NCI-H2196 treated with DMSO at 0.1 percent for 48 hours (cell line): Measurements from ENCODE around the gene KISS1R.
"Not testable (repeated sequence)": the region's sequence is repeated elsewhere in the genome, so short reads cannot be mapped to it uniquely, and the experiment has no call there.

Experiments used
- DNase-seq: peaks from one replicate; lab custom pipeline; 2025; ENCODE audit not compliant: unreplicated experiment; lab: John Stamatoyannopoulos, UW

The KISS1R gene

GRCh38 chr19:952049-952679 lies 35.0 kb downstream of the KISS1R start:
- no peak for DNase-seq

DNA sequence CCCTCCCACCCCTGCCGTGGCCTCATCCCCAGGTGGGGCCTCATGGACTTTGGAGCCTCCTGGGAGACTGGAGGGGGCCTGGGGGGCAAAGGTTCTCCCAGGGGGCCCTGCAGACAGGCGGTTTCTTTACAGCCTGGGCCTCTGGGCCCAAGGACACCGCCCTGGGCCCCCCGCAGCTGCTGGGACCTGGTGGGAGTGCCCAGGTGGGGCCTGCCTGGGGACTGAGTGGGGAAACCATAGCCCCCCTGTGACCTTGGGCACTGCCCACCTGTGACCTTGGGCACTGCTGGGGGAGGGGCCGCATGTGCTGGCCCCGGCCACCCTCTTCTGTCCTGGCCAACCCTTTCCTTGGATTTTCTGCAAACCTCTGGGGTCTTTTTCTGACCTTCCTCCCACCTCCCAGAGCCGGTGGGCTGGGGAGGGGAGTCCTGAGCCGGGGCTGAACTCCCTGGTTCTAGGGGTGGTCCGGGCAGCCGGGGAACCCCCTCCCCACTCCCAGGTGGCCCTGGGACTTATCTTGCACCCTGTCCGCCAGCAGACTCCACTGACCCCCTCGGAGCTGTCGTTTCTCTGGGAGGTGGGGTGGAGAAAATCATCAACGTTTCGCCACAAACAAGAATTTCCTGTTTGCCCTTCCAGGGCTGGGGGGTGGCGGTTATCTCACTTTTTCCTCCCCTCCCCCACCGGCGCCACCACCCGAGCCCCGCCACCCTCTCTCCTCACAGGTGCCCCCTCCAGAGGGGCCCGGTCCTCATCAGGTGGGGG lies 35.7 kb downstream of the KISS1R start:
- no peak for DNase-seq

DNA sequence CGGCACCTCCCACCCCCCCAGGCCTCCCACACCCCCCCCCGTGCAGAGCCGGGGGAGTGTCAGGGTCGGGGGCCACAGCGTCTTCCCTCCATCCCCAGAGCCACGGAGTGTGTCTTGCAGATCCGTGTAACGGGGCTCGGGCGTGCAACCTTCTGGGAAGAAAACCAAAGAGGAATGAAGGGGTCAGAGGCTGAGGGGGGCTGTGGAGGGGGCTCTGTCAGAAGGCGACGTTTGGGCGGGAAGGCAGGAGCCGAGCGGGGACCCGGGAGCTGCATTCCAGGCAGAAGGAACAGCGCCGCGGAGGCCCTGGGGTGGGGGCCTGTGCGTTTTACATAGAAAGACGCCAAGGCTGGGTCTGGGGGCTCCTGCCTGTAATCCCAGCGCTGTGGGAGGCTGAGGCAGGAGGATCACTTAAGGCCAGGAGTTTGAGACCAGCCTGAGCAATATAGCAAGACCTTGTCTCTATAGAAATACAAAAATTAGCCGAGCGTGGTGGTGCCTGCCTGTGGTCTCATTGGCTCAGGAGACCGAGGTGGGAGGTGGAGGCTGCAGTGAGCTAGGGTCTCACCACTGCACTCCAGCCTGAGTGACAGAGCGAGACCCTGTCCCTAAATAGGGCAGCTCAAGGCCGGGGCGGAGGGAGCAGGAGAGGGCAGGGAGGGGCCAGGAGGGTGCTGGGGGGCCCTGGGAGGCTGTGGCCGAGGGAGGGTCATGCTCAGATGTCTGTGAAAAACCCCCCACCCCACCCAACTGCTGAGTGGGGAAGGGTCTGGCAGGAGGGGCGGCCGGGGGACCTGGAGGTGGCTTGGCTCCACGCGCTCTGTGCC lies 36.5 kb downstream of the KISS1R start:
- no peak for DNase-seq

GRCh38 chr19:954272-954671 lies 37.1 kb downstream of the KISS1R start:
- DNase-seq, result no peak

GRCh38 chr19:954672-955494 lies 37.8 kb downstream of the KISS1R start:
- no peak for DNase-seq

DNA sequence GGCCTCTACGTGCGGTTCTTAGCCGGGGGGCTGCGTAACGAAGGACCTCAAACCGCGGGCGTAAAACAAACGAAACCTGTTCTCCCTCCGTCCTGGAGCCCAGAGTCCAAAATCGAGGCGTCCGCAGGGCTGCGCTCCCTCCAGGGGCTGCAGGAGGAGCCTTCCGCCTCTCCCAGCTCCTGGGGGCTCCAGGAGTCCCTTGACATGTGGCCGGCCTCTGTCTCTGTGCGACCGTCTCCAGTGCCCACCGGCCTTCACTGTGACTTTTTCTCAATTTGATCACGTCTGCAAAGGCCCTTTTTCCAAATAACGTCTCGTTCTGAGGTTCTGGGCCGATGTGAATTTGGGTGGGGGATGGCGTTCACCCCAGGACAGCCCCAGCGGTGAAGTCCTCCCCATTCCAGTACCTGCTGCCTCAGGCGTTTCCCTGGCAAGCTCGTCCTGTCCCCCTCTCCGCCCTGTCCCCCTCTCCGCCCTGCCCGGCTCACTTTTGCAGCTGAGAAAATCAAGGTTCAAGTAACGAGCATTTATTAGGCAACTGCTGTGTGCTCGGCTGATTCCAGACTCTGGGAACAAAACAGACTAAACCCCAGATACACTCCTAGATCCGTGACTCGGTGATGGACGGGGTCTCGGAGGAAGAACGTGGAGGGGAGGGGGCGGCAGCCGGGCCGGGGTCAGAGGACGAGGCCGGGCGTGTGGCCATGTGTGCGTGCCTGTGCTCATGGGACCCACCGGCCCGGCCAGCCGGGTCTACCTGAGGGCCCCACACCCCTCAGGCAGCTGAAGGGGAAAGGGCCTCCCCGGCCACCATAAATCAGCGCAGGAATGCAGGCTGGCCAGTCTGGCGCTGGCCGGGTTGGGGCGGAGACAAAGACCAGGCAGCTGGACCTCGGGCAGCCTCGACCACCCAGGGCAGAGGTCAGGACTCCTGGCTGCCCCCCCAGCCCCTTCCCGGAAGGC lies 39.0 kb downstream of the KISS1R start:
- DNase-seq, result no peak

DNA sequence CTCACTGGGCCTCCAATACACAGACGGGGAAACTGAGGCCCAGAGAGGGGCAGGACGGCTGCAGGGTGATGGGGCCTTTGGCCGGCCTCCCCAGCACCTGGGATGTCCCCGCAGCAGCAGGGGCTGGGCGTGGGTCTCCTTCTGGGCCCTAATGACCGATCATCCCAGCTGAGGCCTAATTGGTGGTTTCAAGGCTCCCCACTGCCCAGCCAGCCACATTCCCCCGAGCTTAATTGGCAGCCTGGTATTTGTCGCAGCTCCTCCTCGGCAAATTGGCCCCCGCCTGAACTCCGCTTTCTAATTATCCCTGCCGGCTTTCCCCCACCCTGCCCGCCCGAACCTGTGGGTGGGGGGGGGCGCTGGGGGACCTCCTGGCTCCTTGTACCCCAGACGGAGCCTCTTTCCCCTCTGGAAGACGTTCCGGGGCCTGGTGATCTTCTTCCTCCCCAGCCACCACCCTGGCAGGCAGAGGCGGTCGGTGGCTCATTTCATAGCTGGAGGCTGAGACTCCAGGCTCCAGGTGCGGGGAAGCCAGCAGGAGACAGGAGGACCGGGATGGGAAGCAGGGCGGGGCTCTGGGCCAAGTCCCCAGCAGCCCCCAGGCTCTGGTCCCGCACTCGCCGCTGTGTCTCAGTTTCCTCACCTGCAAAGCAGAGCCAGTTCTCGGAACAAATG lies 39.8 kb downstream of the KISS1R start:
- no peak for DNase-seq

- DNase-seq, result not testable (repeated sequence)
Observed at GRCh38 chr19:957578-957977, 40.4 kb downstream of the KISS1R start.

- no peak for DNase-seq
Observed at GRCh38 chr19:958967-959855, 42.1 kb downstream of the KISS1R start.

- no peak for DNase-seq
Observed at GRCh38 chr19:960020-960419, 42.9 kb downstream of the KISS1R start.

DNA sequence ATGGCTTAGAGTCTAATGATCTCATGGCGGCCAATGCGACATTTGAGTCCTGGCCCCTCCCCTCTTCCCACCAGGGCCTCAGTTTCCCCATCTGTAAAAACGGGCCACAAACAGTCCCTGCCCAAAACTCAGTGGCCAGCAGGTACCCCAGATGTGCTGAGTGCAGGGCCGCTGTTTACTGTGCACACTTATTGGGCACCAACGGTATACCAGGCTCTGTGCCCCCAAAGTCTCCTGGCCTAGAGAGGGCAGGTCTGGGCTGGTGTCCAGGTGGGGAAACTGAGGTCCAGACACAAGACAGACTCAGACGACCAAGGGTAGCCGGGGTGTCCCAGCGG lies 43.4 kb downstream of the KISS1R start:
- no peak for DNase-seq

DNA sequence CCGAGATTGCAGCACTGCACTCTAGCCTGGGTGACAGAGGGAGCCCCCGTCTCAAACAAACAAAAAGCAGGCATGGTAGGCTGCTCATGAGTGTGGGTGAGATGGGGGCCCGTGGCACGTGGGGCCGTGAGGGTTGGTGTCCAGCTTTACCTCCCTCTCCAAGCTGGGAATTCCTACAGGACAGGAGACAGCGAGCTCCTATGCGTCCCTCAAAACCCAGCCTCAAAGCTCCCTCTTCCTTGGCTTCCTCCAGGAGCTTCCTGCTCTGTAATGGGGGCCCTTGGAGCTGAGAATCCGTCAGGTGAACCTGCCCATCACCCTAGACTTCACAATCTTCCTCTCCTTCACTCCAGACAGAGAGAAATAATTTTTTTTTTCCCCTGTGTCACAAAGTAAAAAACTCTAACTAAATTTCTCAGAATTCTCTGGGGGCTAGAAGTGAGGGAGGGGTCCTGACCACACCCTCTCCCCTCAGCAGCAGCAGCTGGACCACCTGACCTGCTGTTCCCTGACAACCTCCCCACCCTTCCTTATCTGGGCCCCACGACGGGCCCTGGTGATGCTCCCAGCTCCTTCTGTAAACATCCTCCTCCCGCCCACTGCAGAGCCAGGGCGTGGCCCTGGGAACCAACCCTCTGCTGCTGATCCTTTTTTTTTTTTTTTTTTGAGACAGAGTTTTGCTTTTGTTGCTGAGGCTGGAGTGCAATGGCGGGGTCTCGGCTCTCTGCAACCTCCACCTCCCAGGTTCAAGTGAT lies 44.9 kb downstream of the KISS1R start:
- no peak for DNase-seq

DNA sequence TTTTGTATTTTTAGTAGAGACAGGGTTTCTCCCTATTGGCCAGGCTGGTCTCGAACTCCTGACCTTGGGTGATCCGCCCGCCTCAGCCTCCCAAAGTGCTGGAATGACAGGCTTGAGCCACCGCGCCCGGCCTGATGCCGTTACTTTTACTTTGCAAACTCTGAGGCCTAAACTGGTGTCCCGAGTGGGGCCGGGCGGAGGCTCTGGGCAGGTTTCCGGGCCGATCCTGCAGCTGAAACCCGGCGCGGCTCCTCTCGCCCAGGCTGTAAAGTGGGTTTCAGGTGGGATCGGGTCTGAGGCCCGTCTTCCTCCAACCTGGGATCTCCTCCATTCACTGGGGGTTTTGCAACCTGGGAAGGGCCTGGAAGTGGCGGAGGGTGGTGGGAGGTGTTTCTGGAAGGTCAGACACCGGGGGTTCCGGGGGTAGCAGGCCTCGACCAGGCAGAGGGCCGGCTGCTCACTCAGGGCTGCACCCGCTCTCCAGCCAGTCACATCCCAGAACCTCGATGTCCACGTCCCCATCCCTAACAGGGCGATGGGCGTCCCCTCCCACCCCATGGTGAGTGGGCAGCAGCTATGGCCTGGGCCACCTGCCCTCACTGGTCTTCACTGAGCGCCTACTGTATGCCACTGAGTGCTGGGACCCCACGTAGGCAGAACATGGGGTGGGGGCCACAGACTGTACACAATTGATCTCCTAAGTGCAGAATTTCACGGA lies 45.7 kb downstream of the KISS1R start:
- DNase-seq, result no peak

DNA sequence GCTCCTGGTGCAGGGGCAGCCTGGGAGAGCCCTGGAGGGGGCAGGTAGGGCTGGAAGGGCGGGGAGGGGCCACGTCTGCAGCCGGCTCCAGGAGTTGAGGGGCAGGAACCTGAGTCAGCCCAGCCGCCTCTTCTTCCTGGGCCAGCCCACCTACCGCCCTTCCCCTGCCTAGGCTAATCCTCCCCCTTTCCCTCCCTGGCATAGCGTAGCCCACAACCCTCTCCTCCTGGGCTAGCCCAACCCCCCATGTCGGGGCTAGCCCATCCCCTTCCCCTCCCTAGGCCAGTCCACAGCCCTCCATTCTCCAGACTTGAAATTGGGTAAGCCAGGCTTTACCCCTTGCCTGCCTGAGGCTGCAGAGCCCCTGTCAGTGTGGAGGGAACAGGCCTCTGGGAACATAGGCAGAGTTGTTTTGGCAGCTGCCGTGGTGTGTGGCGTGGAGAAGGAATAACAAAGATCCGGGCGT lies 46.4 kb downstream of the KISS1R start:
- no peak for DNase-seq

DNA sequence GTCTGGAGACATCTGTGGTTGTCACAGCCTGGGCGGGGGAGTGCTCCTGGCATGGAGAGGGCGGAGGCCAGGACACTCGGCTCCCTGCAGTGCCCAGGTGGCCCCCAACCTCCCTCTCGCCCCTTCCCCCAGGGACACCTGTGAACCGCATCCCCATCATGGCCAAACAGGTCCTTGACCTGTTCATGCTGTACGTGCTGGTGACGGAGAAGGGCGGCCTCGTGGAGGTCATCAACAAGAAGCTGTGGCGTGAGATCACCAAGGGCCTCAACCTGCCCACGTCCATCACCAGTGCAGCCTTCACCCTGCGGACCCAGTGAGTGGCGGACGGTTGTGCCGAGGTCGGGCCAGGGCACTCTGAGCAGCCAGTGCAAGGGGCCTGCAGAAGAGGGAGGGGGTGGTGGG lies 47.0 kb downstream of the KISS1R start:
- no peak for DNase-seq

GRCh38 chr19:964761-965694 lies 47.9 kb downstream of the KISS1R start:
- no peak for DNase-seq
